K562 (cell line): ENCODE measurements around the gene SOS1. TPM values are rescaled to one million over a fixed set of nuclear protein-coding genes. Genes with fewer than 3 reads are reported as not detected.

Source experiments
- ZBTB40 ChIP-seq, 2 experiments: fragments of 450-650 bp in 1 of 2; sonication (generic) in 1 of 2; formaldehyde crosslinking in 1 of 2; IDR thresholded peaks; 2 replicates each; pipeline versions ENCODE4 v1.7.1 to v1.9.0; 2016 to 2022; ENCODE audit warnings: inconsistent platforms in 1 of 2, mild to moderate bottlenecking in 1 of 2, missing genetic modification reagents in 1 of 2
- polyA plus RNA-seq, 8 experiments: library from polyadenylated mRNA; depleted of rRNA in 4 of 8; stranded (reverse) in 5 of 8; unstranded in 3 of 8; fragments of >200 nt; fragmentation: Nextera tagmentation in 2 of 8; fragmentation: Illumina TruSeq in 1 of 8; extraction: Ambion mirVana in 2 of 8; extraction: Trizol in 1 of 8; gene quantifications; 2 replicates each; pipeline versions ENCODE4 v1.2.1 to v1.2.3, GENCODE V29; 2011 to 2014; ENCODE audit warnings: inconsistent platforms in 1 of 8, missing spikeins in 1 of 8
- total RNA-seq, 7 experiments: library from RNA; depleted of rRNA in 6 of 7; stranded (reverse); fragments of >200 nt in 6 of 7; fragmentation: Illumina TruSeq in 2 of 7; extraction: Trizol in 2 of 7; gene quantifications; 2 replicates each; pipeline versions ENCODE4 v1.2.1 to v1.2.3, GENCODE V29; 2011 to 2021; ENCODE audit warnings: low replicate concordance in 1 of 7

The SOS1 gene
- total and polyA plus RNA-seq, 9 of the 15 experiments (the other 6 are each of a cell fraction or from before 2014, with no cell fraction given) = 2.5 to 27.1 (median 16.3) TPM

GRCh38 chr2:39022642-39023235, 98.1 kb downstream of the SOS1 start (continued):
- TF ChIP-seq ZBTB40 (IDR thresholded peaks at IDR 0.05) (no peak), ZBTB40 (CRISPR knock-in tag; IDR thresholded peaks at IDR 0.05) (no peak)
